HCT116 (cell line): ENCODE measurements around the gene ITGA7. TPM values are rescaled to one million over a fixed set of nuclear protein-coding genes. Genes with fewer than 3 reads are reported as not detected.

Source experiments
- ATAC-seq: fragments of 200-7000 bp; cut with Tn5 transposase; 2 replicates; pipeline ENCODE4 v1.9.1; 2020; ENCODE audit warnings: mild to moderate bottlenecking, moderate library complexity
- BruUV-seq: library from RNA; stranded (reverse); fragments of 400-500 nt; replicated peaks from 2 replicates; lab custom pipeline; 2021; lab: Mats Ljungman, UMichigan
- CTCF ChIA-PET: fragments of 300-600 bp; sonication (Branson Sonifier 250); formaldehyde crosslinking; loops from one replicate; lab custom pipeline; 2021; ENCODE audit warnings: antibody characterized with exemption; lab: Charles Lee
- POLR2A ChIA-PET: fragments of 300-600, 350-600 bp; sonication (Branson Sonifier 250); formaldehyde crosslinking; loops from one replicate; lab custom pipeline; 2021; ENCODE audit warnings: antibody characterized with exemption; lab: Charles Lee
- RAD21 ChIA-PET, 2 experiments: fragments of 300-600 bp; sonication (Branson Sonifier 250); formaldehyde crosslinking; loops; one replicate each; lab custom pipeline; 2023; ENCODE audit warnings: low total read pairs in 2 of 2; ENCODE audit not compliant: uncharacterized antibody in 2 of 2, unreplicated experiment in 2 of 2, low non-redundant PET in 1 of 2; lab: Charles Lee
- DNase-seq: peaks from one replicate; pipeline ENCODE4 v3.0.0-alpha.2; 2010; ENCODE audit warnings: low read depth, low spot score
- H2AFZ ChIP-seq: fragments of 200-600 bp; shearing (Covaris generic), sonication (generic); 2 replicates; pipeline ENCODE4 v1.6.1; 2017; ENCODE audit warnings: low read depth, mixed run types, mixed read lengths, antibody characterized with exemption, low read length; ENCODE audit not compliant: poor library complexity, severe bottlenecking
- H3K27ac ChIP-seq: 2 replicates; pipeline ENCODE4 v1.5.1; 2012; ENCODE audit warnings: low read depth, low read length
- H3K27me3 ChIP-seq: fragments of 200-600 bp; sonication (generic); 2 replicates; pipeline ENCODE4 v1.6.1; 2016; ENCODE audit warnings: mixed run types, low read length, mixed read lengths; ENCODE audit not compliant: insufficient read depth
- H3K36me3 ChIP-seq, 2 experiments: fragments of 200-500 bp in 1 of 2; fragments of 200-600 bp in 1 of 2; sonication (Bioruptor generic) in 1 of 2; sonication (generic) in 1 of 2; 2 replicates each; pipeline versions ENCODE4 v1.5.1 to v1.6.1; 2014 to 2016; ENCODE audit warnings: low read length in 2 of 2, inconsistent platforms in 1 of 2, mixed read lengths in 1 of 2, mixed run types in 1 of 2; ENCODE audit not compliant: insufficient read depth in 2 of 2, control insufficient read depth in 1 of 2
- H3K4me1 ChIP-seq, 2 experiments: fragments of 200-600 bp in 1 of 2; sonication (generic) in 1 of 2; 2 replicates each; pipeline versions ENCODE4 v1.5.1 to v1.6.1; 2012 to 2017; ENCODE audit warnings: low read length in 2 of 2, inconsistent platforms in 1 of 2, mild to moderate bottlenecking in 1 of 2, mixed read lengths in 1 of 2, mixed run types in 1 of 2, moderate library complexity in 1 of 2; ENCODE audit not compliant: insufficient read depth in 2 of 2, control insufficient read depth in 1 of 2
- H3K4me2 ChIP-seq: fragments of 200-600 bp; sonication (generic); 2 replicates; pipeline ENCODE4 v1.6.1; 2017; ENCODE audit warnings: mixed run types, low read length, mixed read lengths
- H3K4me3 ChIP-seq, 2 experiments: fragments of 200-600 bp in 1 of 2; sonication (generic) in 1 of 2; replicated peaks in 1 of 2; 2 replicates each; pipeline ENCODE4 v1.5.1; 2011 to 2016; ENCODE audit warnings: low read length in 2 of 2, control low read depth in 1 of 2, low read depth in 1 of 2, mild to moderate bottlenecking in 1 of 2, mixed read lengths in 1 of 2, mixed run types in 1 of 2
- H3K79me2 ChIP-seq: fragments of 200-600 bp; sonication (generic); 2 replicates; pipeline ENCODE4 v1.6.1; 2017; ENCODE audit warnings: mild to moderate bottlenecking, mixed run types, low read length, moderate library complexity, mixed read lengths; ENCODE audit not compliant: insufficient read depth
- H3K9ac ChIP-seq: fragments of 200-600 bp; sonication (generic); 2 replicates; pipeline ENCODE4 v1.6.1; 2016; ENCODE audit warnings: low read length, mixed read lengths
- H3K9me2 ChIP-seq: fragments of 200-600 bp; sonication (generic), shearing (Covaris generic); 2 replicates; pipeline ENCODE4 v1.6.1; 2017; ENCODE audit warnings: mixed run types, mild to moderate bottlenecking, moderate library complexity; ENCODE audit not compliant: insufficient read depth
- H3K9me3 ChIP-seq, 2 experiments: fragments of 200-500 bp in 1 of 2; fragments of 200-600 bp in 1 of 2; sonication (Bioruptor generic) in 1 of 2; sonication (generic) in 1 of 2; 2 replicates each; pipeline ENCODE4 v1.6.1; 2014 to 2017; ENCODE audit warnings: low read length in 2 of 2, mixed read lengths in 2 of 2, inconsistent platforms in 1 of 2, low read depth in 1 of 2, mild to moderate bottlenecking in 1 of 2, mixed run types in 1 of 2, moderate library complexity in 1 of 2; ENCODE audit not compliant: control insufficient read depth in 1 of 2, insufficient read depth in 1 of 2
- H4K20me1 ChIP-seq: fragments of 200-600 bp; sonication (generic), shearing (Covaris generic); 2 replicates; pipeline ENCODE4 v1.6.1; 2017; ENCODE audit warnings: mixed run types, mild to moderate bottlenecking, moderate library complexity; ENCODE audit not compliant: insufficient read depth
- ATF3 ChIP-seq: IDR thresholded peaks from 2 replicates; pipeline ENCODE4 v1.6.1; 2012
- CBX3 ChIP-seq: IDR thresholded peaks from 2 replicates; pipeline ENCODE4 v1.6.1; 2012; ENCODE audit warnings: low read depth
- CEBPB ChIP-seq: IDR thresholded peaks from 2 replicates; pipeline ENCODE4 v1.6.1; 2012; ENCODE audit warnings: low read depth
- CTCF ChIP-seq, 3 experiments: fragments of 200-600 bp in 1 of 3; sonication (generic) in 1 of 3; IDR thresholded peaks in 2 of 3; conservative IDR thresholded peaks in 1 of 3; 2 replicates each; pipeline ENCODE4 v1.5.1; 2012 to 2017; ENCODE audit warnings: low read depth in 2 of 3, low read length in 2 of 3, antibody characterized with exemption in 1 of 3, borderline replicate concordance in 1 of 3, control low read depth in 1 of 3, mild to moderate bottlenecking in 1 of 3, mixed read lengths in 1 of 3, mixed run types in 1 of 3, moderate library complexity in 1 of 3; ENCODE audit not compliant: insufficient read depth in 1 of 3
- EZH2 ChIP-seq: fragments of 200-600 bp; sonication (generic); IDR thresholded peaks from 2 replicates; pipeline ENCODE4 v1.6.1; 2017; ENCODE audit warnings: antibody characterized with exemption, mixed run types
- EZH2phosphoT487 ChIP-seq: fragments of 200-600 bp; IDR thresholded peaks from 2 replicates; pipeline ENCODE4 v1.6.1; 2018; ENCODE audit warnings: antibody characterized with exemption, borderline replicate concordance
- FOSL1 ChIP-seq: IDR thresholded peaks from 2 replicates; pipeline ENCODE4 v1.6.1; 2012; ENCODE audit warnings: low read depth
- JUND ChIP-seq: IDR thresholded peaks from 2 replicates; pipeline ENCODE4 v1.6.1; 2012
- POLR2AphosphoS5 ChIP-seq: IDR thresholded peaks from 2 replicates; pipeline ENCODE4 v1.6.1; 2011; ENCODE audit warnings: mild to moderate bottlenecking, low read depth, low read length, moderate library complexity
- REST ChIP-seq: IDR thresholded peaks from 2 replicates; pipeline ENCODE4 v1.6.1; 2012; ENCODE audit warnings: low read depth
- SP1 ChIP-seq: IDR thresholded peaks from 2 replicates; pipeline ENCODE4 v1.6.1; 2012; ENCODE audit warnings: low read depth
- YY1 ChIP-seq: IDR thresholded peaks from 2 replicates; pipeline ENCODE4 v1.6.1; 2011; ENCODE audit warnings: low read length, low read depth, moderate library complexity, mild to moderate bottlenecking; ENCODE audit not compliant: insufficient replicate concordance; ENCODE audit errors: extremely low read depth
- intact Hi-C: fragments of 100-400 bp; cut with micrococcal nuclease; formaldehyde crosslinking; loops from 2 replicates; pipeline ENCODE4 v1.10.0; 2022
- total RNA-seq: library from RNA; stranded (reverse); gene quantifications from one replicate; pipeline ENCODE4 v1.2.1, GENCODE V29; 2021; ENCODE audit not compliant: unreplicated experiment
- TF ChIP-seq, protein P1 (sequence below): IDR thresholded peaks from 2 replicates; pipeline ENCODE4 v1.6.1; 2011; ENCODE audit warnings: mild to moderate bottlenecking, low read length, moderate library complexity; ENCODE audit not compliant: insufficient replicate concordance; ENCODE audit errors: extremely low read depth

Gene ITGA7
- total RNA-seq, 1 experiment from 2014 or later, result 17.8 TPM

DNA sequence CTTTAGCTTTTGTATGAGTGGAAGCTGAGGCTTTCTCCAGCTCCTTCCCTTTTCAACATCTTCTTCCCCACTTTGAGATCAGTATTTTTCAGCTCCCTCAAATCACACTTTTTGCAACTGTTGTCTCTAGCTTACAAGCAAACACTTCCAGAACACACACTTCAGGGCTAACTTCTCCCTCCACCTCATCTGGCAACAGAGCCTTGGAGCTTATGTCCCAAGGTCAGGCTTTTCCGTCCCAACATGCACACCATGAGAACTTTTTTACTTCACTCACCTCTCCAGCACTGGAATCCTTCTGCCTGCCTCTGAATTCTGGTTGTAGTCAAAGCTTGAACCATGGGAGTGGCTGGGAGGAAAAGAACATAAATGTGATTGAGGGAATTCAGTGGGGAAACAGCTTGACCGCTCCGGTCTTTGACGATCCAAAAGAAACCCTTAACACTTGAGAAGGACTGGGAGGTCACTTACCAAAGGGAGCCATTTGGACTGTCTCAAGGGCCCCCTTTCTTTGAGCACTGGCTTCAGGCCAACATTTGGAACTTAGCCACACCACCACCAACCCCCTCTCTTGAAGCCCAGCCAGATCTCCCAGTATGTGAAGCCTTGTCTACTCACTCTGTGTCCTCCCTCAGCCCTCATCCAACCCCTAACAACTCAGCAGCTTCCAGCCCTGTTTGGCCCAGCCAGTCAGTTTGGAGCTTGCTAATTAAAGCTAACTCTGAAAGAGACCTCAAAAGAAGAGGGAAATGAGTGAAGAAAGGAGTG is 4.3 kb upstream of the ITGA7 start:
- no peaks in the 10 kb centered on the region for H3K36me3 ChIP-seq
- no peak overlapping the region for H2AFZ ChIP-seq
- intact Hi-C loops, result no loop called here
- ChIA-PET RAD21 (no interaction called here), CTCF (interaction anchor here (2.0 kb wide), 1 partner anchor 9 kb away, joined by 7 read pairs; the partner anchor contains the start of gene RDH5), POLR2A (no interaction called here)
- H3K27me3 ChIP-seq, result peaks cover 26% of the 10 kb centered on the region; the same call in 1 of the 2 replicates
- no peak for TF ChIP-seq FOSL1
- no peak for TF ChIP-seq CTCF (IDR thresholded peaks at IDR 0.05 in 2 of 3, conservative IDR thresholded peaks at IDR 0.05 in 1 of 3; ENCODE audit: borderline replicate concordance in 1 of 3, insufficient read depth in 1 of 3, low read depth in 2 of 3, low read length in 2 of 3)
- TF ChIP-seq EZH2, result no peak
- TF ChIP-seq JUND, result no peak
- TF ChIP-seq REST, result no peak
- no peak for TF ChIP-seq SP1
- TF ChIP-seq CEBPB, result no peak
- no peak for TF ChIP-seq ATF3
- TF ChIP-seq CBX3, result no peak
- no peak for TF ChIP-seq EZH2phosphoT487
- TF ChIP-seq POLR2AphosphoS5, result no peak
- TF ChIP-seq YY1, result no peak
- TF ChIP-seq, protein P1, sequence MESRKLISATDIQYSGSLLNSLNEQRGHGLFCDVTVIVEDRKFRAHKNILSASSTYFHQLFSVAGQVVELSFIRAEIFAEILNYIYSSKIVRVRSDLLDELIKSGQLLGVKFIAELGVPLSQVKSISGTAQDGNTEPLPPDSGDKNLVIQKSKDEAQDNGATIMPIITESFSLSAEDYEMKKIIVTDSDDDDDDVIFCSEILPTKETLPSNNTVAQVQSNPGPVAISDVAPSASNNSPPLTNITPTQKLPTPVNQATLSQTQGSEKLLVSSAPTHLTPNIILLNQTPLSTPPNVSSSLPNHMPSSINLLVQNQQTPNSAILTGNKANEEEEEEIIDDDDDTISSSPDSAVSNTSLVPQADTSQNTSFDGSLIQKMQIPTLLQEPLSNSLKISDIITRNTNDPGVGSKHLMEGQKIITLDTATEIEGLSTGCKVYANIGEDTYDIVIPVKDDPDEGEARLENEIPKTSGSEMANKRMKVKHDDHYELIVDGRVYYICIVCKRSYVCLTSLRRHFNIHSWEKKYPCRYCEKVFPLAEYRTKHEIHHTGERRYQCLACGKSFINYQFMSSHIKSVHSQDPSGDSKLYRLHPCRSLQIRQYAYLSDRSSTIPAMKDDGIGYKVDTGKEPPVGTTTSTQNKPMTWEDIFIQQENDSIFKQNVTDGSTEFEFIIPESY, result no peak
- H3K9me2 ChIP-seq, result no peaks in the 10 kb centered on the region
- no peak overlapping the region for H3K4me3 ChIP-seq
- peaks cover 10 to 27% of the 10 kb centered on the region in 2 experiments for H3K4me1 ChIP-seq
- no peaks in the 10 kb centered on the region for H3K9me3 ChIP-seq
- H3K79me2 ChIP-seq, result peaks cover 4% of the 10 kb centered on the region
- H3K27ac ChIP-seq, result no peak overlapping the region
- DNase-seq (no peak), ATAC-seq (no peak)
- no peak overlapping the region for H3K4me2 ChIP-seq
- no peaks in the 10 kb centered on the region for H4K20me1 ChIP-seq
- no peak overlapping the region for H3K9ac ChIP-seq
- no TSS peak for BruUV-seq
